HG03103 (cell line): ENCODE results near the gene CCDC146.
"Not testable (repeated sequence)": the region's sequence is repeated elsewhere in the genome, so short reads cannot be mapped to it uniquely, and the experiment has no call there.

Source experiments
- ATAC-seq: cut with Tn5 transposase; IDR thresholded peaks from one replicate; pipeline ENCODE4 v1.9.1; 2021; ENCODE audit warnings: low read depth; ENCODE audit not compliant: unreplicated experiment

CCDC146 gene

GRCh38 chr7:77197141-77197540 lies 74.7 kb downstream of the CCDC146 start:
- no peak for ATAC-seq

- no peak for ATAC-seq
These were observed 76.9 kb downstream of the CCDC146 start, which contains the start of gene FGL2 for GRCh38 chr7:77199013-77199966. FGL2 (minus strand) TSS chr7:77199819; CDS start chr7:77199793, 26 bp downstream.

- no peak for ATAC-seq
These were observed 78.1 kb downstream of the CCDC146 start for GRCh38 chr7:77200542-77200941.

- ATAC-seq = peak; percentile 85
These were observed 80.1 kb downstream of the CCDC146 start for GRCh38 chr7:77202481-77202976.

GRCh38 chr7:77205706-77206105 lies 83.3 kb downstream of the CCDC146 start:
- ATAC-seq = no peak

- ATAC-seq = no peak
These were observed 86.0 kb downstream of the CCDC146 start for GRCh38 chr7:77208416-77208815.

GRCh38 chr7:77209479-77210139 lies 87.2 kb downstream of the CCDC146 start:
- ATAC-seq = no peak

GRCh38 chr7:77216181-77216845 lies 93.9 kb downstream of the CCDC146 start:
- ATAC-seq = no peak

- ATAC-seq = no peak
These were observed 95.2 kb downstream of the CCDC146 start for GRCh38 chr7:77217474-77218185.

GRCh38 chr7:77219701-77220331 lies 97.4 kb downstream of the CCDC146 start:
- not testable (repeated sequence) for ATAC-seq

- ATAC-seq = no peak
These were observed 99.7 kb downstream of the CCDC146 start for GRCh38 chr7:77222065-77222464.

- ATAC-seq = no peak
These were observed 100.4 kb downstream of the CCDC146 start for GRCh38 chr7:77222819-77223218.

GRCh38 chr7:77223261-77223660 lies 100.8 kb downstream of the CCDC146 start:
- ATAC-seq = no peak

GRCh38 chr7:77226357-77226839 lies 104.0 kb downstream of the CCDC146 start:
- ATAC-seq = no peak

GRCh38 chr7:77228795-77229194 lies 106.4 kb downstream of the CCDC146 start:
- not testable (repeated sequence) for ATAC-seq

GRCh38 chr7:77232467-77232866 lies 110.1 kb downstream of the CCDC146 start:
- no peak for ATAC-seq

GRCh38 chr7:77235276-77235675 lies 112.9 kb downstream of the CCDC146 start:
- ATAC-seq = no peak

GRCh38 chr7:77238703-77239136 lies 116.3 kb downstream of the CCDC146 start:
- no peak for ATAC-seq

- no peak for ATAC-seq
These were observed 117.1 kb downstream of the CCDC146 start for GRCh38 chr7:77239471-77239870.

GRCh38 chr7:77242068-77242467 lies 119.7 kb downstream of the CCDC146 start:
- no peak for ATAC-seq
